B cell (primary cell): Measurements from ENCODE around the gene TRDN. TPM values are rescaled to one million over a fixed set of nuclear protein-coding genes. Genes with fewer than 3 reads are reported as not detected.

Source experiments
- ATAC-seq: fragments of 200-7000 bp; cut with Tn5 transposase; one replicate; pipeline ENCODE4 v1.10.0; 2021; ENCODE audit warnings: low read depth, mild to moderate bottlenecking, moderate number of reproducible peaks, moderate library complexity
- CTCF ChIA-PET: fragments of 350-600 bp; sonication (Branson Sonifier 250); formaldehyde crosslinking; loops from one replicate; lab custom pipeline; 2021; ENCODE audit warnings: antibody characterized with exemption, inconsistent platforms; lab: Charles Lee
- POLR2A ChIA-PET: fragments of 350-600 bp; sonication (Branson Sonifier 250); formaldehyde crosslinking; loops from one replicate; lab custom pipeline; 2021; ENCODE audit warnings: antibody characterized with exemption; lab: Charles Lee
- DNase-seq: peaks from one replicate; pipeline ENCODE4 v3.0.0; 2013
- H2AFZ ChIP-seq: 2 replicates; pipeline ENCODE4 v1.6.1; 2012; ENCODE audit warnings: mild to moderate bottlenecking, low read depth, low read length; ENCODE audit not compliant: insufficient read depth, poor library complexity, severe bottlenecking
- H3K27ac ChIP-seq, 2 donors: 1 replicate in 1 of 2; 2 replicates in 1 of 2; pipeline ENCODE4 v1.5.1; 2012 to 2013; ENCODE audit warnings: low read length in 2 of 2, mild to moderate bottlenecking in 2 of 2, moderate library complexity in 1 of 2
- H3K27me3 ChIP-seq, 4 experiments: fragments of 200-600 bp in 1 of 4; sonication (generic) in 1 of 4; replicated peaks in 1 of 4; 1 replicate in 2 of 4; 2 replicates in 2 of 4; pipeline versions ENCODE4 v1.6.1 to v1.7.0; 2013 to 2016; ENCODE audit warnings: low read length in 3 of 4, mild to moderate bottlenecking in 2 of 4, mixed read lengths in 1 of 4, moderate library complexity in 1 of 4; ENCODE audit not compliant: insufficient read depth in 4 of 4, control insufficient read depth in 3 of 4; ENCODE audit errors: control extremely low read depth in 1 of 4
- H3K36me3 ChIP-seq, 2 experiments: replicated peaks in 1 of 2; 1 replicate in 1 of 2; 2 replicates in 1 of 2; pipeline versions ENCODE4 v1.6.1 to v1.7.1; 2013; ENCODE audit warnings: low read length in 1 of 2; ENCODE audit not compliant: insufficient read depth in 2 of 2, control insufficient read depth in 1 of 2; ENCODE audit errors: control extremely low read depth in 1 of 2, extremely low read depth in 1 of 2
- H3K4me1 ChIP-seq, 2 donors: fragments of 200-600 bp in 1 of 2; sonication (generic) in 1 of 2; 1 replicate in 1 of 2; 2 replicates in 1 of 2; pipeline versions ENCODE4 v1.5.1 to v1.6.1; 2013 to 2017; ENCODE audit warnings: low read length in 2 of 2; ENCODE audit not compliant: control insufficient read depth in 2 of 2, insufficient read depth in 2 of 2
- H3K4me2 ChIP-seq: replicated peaks from 2 replicates; pipeline ENCODE3; 2012; ENCODE audit warnings: mild to moderate bottlenecking, low read depth, low read length; ENCODE audit not compliant: poor library complexity, severe bottlenecking
- H3K4me3 ChIP-seq, 5 experiments: fragments of 200-600 bp in 1 of 5; sonication (generic) in 1 of 5; 1 replicate in 3 of 5; 2 replicates in 2 of 5; pipeline versions ENCODE4 v1.5.1 to v1.7.0; 2011 to 2016; ENCODE audit warnings: low read length in 4 of 5, mild to moderate bottlenecking in 4 of 5, low read depth in 2 of 5, control low read depth in 1 of 5, moderate library complexity in 1 of 5; ENCODE audit not compliant: insufficient read depth in 1 of 5; ENCODE audit errors: control extremely low read depth in 1 of 5, extremely low read depth in 1 of 5
- H3K79me2 ChIP-seq: fragments of 200-600 bp; sonication (generic); one replicate; pipeline ENCODE4 v1.6.0; 2016; ENCODE audit warnings: low read length; ENCODE audit not compliant: control insufficient read depth, insufficient read depth
- H3K9ac ChIP-seq: fragments of 200-600 bp; sonication (generic); 2 replicates; pipeline ENCODE4 v1.6.1; 2017; ENCODE audit warnings: mild to moderate bottlenecking, low read length, moderate library complexity
- H3K9me3 ChIP-seq, 3 donors: one replicate each; pipeline versions ENCODE4 v1.6.1 to v1.7.1; 2013; ENCODE audit warnings: low read length in 2 of 3; ENCODE audit not compliant: control insufficient read depth in 2 of 3, insufficient read depth in 1 of 3; ENCODE audit errors: control extremely low read depth in 1 of 3
- H4K20me1 ChIP-seq: 2 replicates; pipeline ENCODE4 v1.6.0; 2012; ENCODE audit warnings: mild to moderate bottlenecking, low read length; ENCODE audit not compliant: insufficient read depth, control insufficient read depth, poor library complexity, severe bottlenecking
- H3K27ac Mint-ChIP-seq: one replicate; pipeline ENCODE4 v1.8.0; 2021; ENCODE audit warnings: mixed read lengths
- H3K27me3 Mint-ChIP-seq: one replicate; pipeline ENCODE4 v1.8.0; 2021; ENCODE audit warnings: mixed read lengths
- H3K4me1 Mint-ChIP-seq: one replicate; pipeline ENCODE4 v1.8.0; 2021; ENCODE audit warnings: mixed read lengths
- H3K4me3 Mint-ChIP-seq: one replicate; pipeline ENCODE4 v1.8.0; 2021; ENCODE audit warnings: mixed read lengths
- H3K9me3 Mint-ChIP-seq: one replicate; pipeline ENCODE4 v1.8.0; 2022; ENCODE audit warnings: mixed read lengths; ENCODE audit not compliant: insufficient read depth
- CTCF ChIP-seq: fragments of 200-600 bp; IDR thresholded peaks from one replicate; pipeline ENCODE4 v1.8.0; 2022; ENCODE audit warnings: antibody characterized with exemption, mild to moderate bottlenecking
- EZH2 ChIP-seq: IDR thresholded peaks from 2 replicates; pipeline ENCODE4 v1.6.1; 2012; ENCODE audit warnings: borderline replicate concordance, low read depth, mild to moderate bottlenecking, moderate library complexity, low read length; ENCODE audit not compliant: insufficient read depth, poor library complexity, severe bottlenecking
- WGBS: methylation state at CpG from one replicate; pipeline ENCODE4 v1.1.5; 2013; ENCODE audit warnings: missing lambda C conversion rate; ENCODE audit not compliant: insufficient coverage; 5-methylcytosine and 5-hydroxymethylcytosine counted together
- intact Hi-C: fragments of 100-400 bp; cut with micrococcal nuclease; formaldehyde crosslinking; loops from one replicate; pipeline ENCODE4 v1.10.0; 2022
- polyA plus RNA-seq: library from polyadenylated mRNA; depleted of rRNA; stranded (reverse); fragments of >200 nt; gene quantifications from 2 replicates; pipeline ENCODE4 v1.2.3, GENCODE V29; 2012
- total RNA-seq, 2 donors: library from RNA; stranded (reverse); fragments of 120-200 nt in 1 of 2; gene quantifications; 1 replicate in 1 of 2; 2 replicates in 1 of 2; pipeline versions ENCODE4 v1.2.3 to v1.2.4, GENCODE V29; 2013 to 2022

TRDN gene
- total and polyA plus RNA-seq, 2 donors (not counting 1 experiment from before 2014, with no cell fraction given): not detected

GRCh38 chr6:123589973-123590372 is 46.8 kb downstream of the TRDN start:
- Mint-ChIP-seq H3K27me3 (no peaks in the 10 kb centered on the region), H3K9me3 (no peaks in the 10 kb centered on the region), H3K4me3 (no peak overlapping the region), H3K4me1 (no peaks in the 10 kb centered on the region), H3K27ac (no peak overlapping the region)
- Histone ChIP-seq H4K20me1 (no peaks in the 10 kb centered on the region), H3K27me3 (no peaks in the 10 kb centered on the region), H3K9me3 (no peaks in the 10 kb centered on the region), H2AFZ (no peak overlapping the region), H3K4me3 (no peak overlapping the region), H3K79me2 (no peaks in the 10 kb centered on the region), H3K36me3 (no peaks in the 10 kb centered on the region), H3K27ac (no peak overlapping the region), H3K4me2 (no peak overlapping the region), H3K9ac (no peak overlapping the region), H3K4me1 (no peaks in the 10 kb centered on the region)
- POLR2A ChIA-PET: no interaction called here
- 93% methylated on average over 2 of the region's 5 CpGs for WGBS
- no peak for TF ChIP-seq EZH2
- no peak for TF ChIP-seq CTCF
- CTCF ChIA-PET: no interaction called here
- intact Hi-C loops: no loop called here
- no peak for DNase-seq
- ATAC-seq: no peak

- no peaks in the 10 kb centered on the region for H3K4me1 Mint-ChIP-seq
- no peaks in the 10 kb centered on the region for H4K20me1 ChIP-seq
- intact Hi-C loops: no loop called here
- no peaks in the 10 kb centered on the region for H3K4me1 ChIP-seq
- CTCF ChIA-PET: no interaction called here
- no peak for TF ChIP-seq EZH2
- no peak for TF ChIP-seq CTCF
- H3K4me3 Mint-ChIP-seq: no peak overlapping the region
- H3K27me3 ChIP-seq: no peaks in the 10 kb centered on the region
- no peak overlapping the region for H3K9ac ChIP-seq
- H3K27ac ChIP-seq: no peak overlapping the region
- H3K79me2 ChIP-seq: no peaks in the 10 kb centered on the region
- no peak overlapping the region for H3K27ac Mint-ChIP-seq
- no peaks in the 10 kb centered on the region for H3K9me3 Mint-ChIP-seq
- ATAC-seq (no peak), DNase-seq (no peak)
- POLR2A ChIA-PET: no interaction called here
- H3K27me3 Mint-ChIP-seq: no peaks in the 10 kb centered on the region
- H2AFZ ChIP-seq: no peak overlapping the region
- H3K4me2 ChIP-seq: no peak overlapping the region
- no peaks in the 10 kb centered on the region for H3K36me3 ChIP-seq
- no peaks in the 10 kb centered on the region for H3K9me3 ChIP-seq
- no CpG with 5 or more reads among the region's 1 CpG for WGBS
- no peak overlapping the region for H3K4me3 ChIP-seq
Observed at GRCh38 chr6:123589317-123589716, 47.4 kb downstream of the TRDN start.
